ENCODE results near the gene NDE1.

DNA sequence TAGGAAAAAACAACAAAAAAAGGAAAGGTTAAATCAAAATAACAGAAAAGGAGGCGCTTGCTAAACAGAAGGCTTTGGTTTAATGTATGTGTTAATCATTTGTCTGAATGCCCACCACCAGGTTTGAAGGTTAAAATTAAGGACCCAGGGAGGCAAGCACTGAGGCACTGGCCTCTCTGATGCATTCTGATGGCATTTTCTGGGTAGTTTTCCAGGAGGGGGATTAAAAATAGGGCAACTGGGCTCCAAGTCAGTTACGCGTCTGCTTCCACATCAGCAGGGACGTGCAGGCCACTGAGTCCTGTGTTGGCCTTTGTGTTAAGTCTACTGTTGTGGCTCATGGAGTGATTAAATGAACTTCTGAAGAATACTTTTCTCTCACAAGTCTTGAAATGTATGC lies 34.0 kb upstream of the NDE1 start:
- TF ChIP-seq POLR2AphosphoS5 (IDR thresholded peaks at IDR 0.05; ENCODE audit: low read depth, low read length) (no peak), SIX5 (IDR thresholded peaks at IDR 0.05; ENCODE audit: low read depth, low read length) (no peak), POLR2A (IDR thresholded peaks at IDR 0.05; ENCODE audit: control extremely low read depth in 1 of 2, low read depth in 2 of 2, low read length in 2 of 2) (no peak), CEBPB (IDR thresholded peaks at IDR 0.05; ENCODE audit: low read depth, low read length) (no peak), MAX (IDR thresholded peaks at IDR 0.05) (no peak), EGR1 (IDR thresholded peaks at IDR 0.05; ENCODE audit: borderline replicate concordance, low read depth, low read length) (no peak), TBP (IDR thresholded peaks at IDR 0.05; ENCODE audit: low read depth, low read length) (no peak), SUZ12 (IDR thresholded peaks at IDR 0.05; ENCODE audit: low read length) (no peak)
- TF ChIP-seq, protein P1, sequence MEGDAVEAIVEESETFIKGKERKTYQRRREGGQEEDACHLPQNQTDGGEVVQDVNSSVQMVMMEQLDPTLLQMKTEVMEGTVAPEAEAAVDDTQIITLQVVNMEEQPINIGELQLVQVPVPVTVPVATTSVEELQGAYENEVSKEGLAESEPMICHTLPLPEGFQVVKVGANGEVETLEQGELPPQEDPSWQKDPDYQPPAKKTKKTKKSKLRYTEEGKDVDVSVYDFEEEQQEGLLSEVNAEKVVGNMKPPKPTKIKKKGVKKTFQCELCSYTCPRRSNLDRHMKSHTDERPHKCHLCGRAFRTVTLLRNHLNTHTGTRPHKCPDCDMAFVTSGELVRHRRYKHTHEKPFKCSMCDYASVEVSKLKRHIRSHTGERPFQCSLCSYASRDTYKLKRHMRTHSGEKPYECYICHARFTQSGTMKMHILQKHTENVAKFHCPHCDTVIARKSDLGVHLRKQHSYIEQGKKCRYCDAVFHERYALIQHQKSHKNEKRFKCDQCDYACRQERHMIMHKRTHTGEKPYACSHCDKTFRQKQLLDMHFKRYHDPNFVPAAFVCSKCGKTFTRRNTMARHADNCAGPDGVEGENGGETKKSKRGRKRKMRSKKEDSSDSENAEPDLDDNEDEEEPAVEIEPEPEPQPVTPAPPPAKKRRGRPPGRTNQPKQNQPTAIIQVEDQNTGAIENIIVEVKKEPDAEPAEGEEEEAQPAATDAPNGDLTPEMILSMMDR (IDR thresholded peaks at IDR 0.05; ENCODE audit: control extremely low read depth in 1 of 3, insufficient read depth in 1 of 3, low read depth in 1 of 3, low read length in 3 of 3): no peak
- TF ChIP-seq, protein P2, sequence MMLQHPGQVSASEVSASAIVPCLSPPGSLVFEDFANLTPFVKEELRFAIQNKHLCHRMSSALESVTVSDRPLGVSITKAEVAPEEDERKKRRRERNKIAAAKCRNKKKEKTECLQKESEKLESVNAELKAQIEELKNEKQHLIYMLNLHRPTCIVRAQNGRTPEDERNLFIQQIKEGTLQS (IDR thresholded peaks at IDR 0.05; ENCODE audit: insufficient read depth, low read depth, low read length): no peak

Measured in H1 (cell line).